GM19328 (cell line): ENCODE measurements around the gene CZIB.

Experiments
- ATAC-seq: cut with Tn5 transposase; IDR thresholded peaks from one replicate; pipeline ENCODE4 v1.9.1; 2021; ENCODE audit warnings: mild to moderate bottlenecking, moderate library complexity; ENCODE audit not compliant: unreplicated experiment

The CZIB gene

DNA sequence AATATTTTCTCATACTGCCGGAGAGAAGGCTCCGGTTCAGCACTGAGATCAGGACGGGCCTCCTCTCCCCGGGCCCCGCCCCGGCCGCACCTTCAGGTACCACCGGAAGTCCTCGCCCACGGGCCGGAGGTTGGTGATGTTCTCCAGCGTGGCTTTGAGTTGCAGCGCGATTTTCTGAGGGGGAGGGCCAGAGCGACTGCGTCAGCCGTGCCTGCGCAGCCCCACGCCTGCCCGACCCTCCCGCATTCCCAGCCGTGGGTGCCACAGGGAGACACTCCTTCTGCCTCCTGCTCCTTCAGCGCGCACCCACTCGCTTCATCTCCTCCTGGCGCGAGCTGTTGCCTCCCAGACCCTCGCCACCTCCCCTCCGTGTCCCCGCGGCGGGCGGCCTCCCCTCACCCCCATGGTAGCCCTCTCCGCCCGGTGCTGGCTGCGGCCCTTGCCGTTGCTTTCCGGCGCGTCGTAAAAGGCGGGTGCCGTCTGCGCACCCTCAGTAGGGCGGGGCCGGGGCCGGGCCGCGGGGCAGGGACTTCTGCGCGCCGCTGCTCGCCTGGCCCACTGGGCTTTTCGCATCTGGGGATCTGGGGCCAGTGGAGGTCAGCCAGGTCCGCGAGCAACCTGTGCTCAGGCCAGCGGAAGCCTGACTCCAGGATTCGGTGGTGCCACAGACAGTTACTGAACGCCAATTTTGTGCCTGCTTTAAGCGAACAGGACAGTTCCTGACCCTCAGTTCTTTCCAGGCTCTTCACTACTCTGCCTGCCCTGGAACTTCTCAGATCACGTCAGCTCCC, at the start of gene CZIB:
CZIB (minus strand) TSS at position 464 of the 791 bp plus-strand sequence; CDS start at position 405, 59 bp downstream.
- ATAC-seq, result peak; percentile 89

DNA sequence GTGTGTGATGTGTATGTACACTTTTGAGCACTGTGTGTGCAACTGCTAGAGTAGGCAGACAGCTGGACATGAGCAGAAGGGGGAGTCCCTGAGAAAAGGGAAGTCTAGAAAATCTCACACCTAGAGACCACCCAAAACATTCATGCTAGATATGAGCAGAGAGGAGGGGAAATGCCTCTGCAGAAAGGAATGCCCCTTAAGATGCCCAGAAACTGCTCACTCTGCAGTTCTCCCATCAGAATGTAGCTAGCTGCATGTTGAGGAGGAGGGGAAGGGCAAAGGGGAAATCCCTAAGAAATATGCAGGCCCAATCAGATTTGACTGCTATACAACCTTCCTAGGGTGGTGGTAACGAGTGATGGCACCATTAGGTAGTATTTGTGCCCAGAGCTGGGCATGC, 49.7 kb upstream of the CZIB start:
- ATAC-seq, result no peak

DNA sequence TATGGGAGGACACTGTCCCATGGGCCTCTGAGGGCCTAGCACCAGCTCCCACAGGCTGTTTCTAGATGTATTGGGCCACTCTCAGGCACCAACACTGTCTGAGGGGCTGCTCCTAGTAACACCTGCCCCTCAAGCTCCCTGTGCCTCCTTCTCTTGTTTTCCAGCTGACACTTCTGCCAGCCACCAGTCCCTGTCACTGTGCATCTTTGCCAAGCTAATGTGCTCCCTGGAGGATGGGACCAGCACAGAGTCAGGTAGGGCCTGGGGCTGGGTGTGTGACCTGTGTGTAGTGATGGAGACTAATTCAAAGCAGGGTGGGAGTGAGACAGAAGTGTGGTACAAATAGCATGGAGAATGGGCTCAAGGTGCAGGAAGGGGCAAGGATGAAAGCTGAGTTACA, 47.3 kb upstream of the CZIB start:
- no peak for ATAC-seq

- ATAC-seq, result no peak
Measured at GRCh38 chr1:53266038-53266437, 45.6 kb upstream of the CZIB start.

GRCh38 chr1:53265581-53265980, 45.1 kb upstream of the CZIB start:
- ATAC-seq, result no peak

GRCh38 chr1:53264048-53264447, 43.6 kb upstream of the CZIB start:
- no peak for ATAC-seq

DNA sequence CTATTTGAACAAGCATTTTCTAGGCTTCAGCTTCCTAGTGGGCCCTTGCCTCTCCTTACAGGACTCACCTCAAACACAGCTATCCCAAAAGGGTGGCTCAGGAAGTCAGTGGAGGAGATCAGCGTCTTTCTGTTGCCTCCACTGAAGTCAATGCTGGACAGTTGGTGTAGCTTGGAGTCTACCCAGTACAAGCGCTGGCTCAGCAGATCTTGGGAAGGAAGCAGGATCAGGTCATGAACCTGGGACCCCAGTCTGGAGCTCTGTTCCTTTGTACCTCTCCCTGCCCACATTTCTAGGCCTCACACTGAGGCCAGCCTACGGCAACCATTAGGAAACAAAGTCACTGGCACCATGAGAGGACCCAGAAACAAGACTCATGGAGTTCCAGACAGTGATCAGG, 41.6 kb upstream of the CZIB start:
- ATAC-seq, result no peak

DNA sequence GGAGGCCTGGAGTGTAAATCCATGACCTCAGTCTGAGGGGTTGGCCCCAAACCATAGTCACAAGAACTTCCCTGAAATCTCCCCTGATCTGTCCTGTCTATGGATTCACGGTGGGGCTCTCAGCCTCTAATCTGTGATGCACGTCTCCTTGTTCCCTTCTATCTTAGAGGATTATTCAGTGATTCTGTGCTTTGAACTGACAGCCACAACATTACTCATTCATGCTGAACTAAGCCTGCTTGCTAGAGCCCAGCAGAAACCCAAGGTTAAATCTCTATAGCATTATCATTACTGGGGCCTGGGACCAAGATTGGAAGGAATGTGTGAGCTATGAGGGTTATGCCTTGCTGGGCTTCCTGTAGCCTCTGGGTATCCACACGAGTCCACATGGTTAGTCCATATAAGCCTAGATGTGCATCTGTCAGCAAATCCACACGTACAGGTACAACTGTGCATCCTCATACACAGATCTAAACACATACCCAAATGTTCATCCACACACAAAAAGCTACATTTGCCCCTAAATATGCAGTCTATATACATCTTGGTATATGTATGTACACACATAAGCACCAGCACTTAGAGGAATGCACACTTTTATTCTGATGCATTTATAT, 40.3 kb upstream of the CZIB start:
- no peak for ATAC-seq

- no peak for ATAC-seq
Measured at GRCh38 chr1:53259932-53260331, 39.5 kb upstream of the CZIB start.

DNA sequence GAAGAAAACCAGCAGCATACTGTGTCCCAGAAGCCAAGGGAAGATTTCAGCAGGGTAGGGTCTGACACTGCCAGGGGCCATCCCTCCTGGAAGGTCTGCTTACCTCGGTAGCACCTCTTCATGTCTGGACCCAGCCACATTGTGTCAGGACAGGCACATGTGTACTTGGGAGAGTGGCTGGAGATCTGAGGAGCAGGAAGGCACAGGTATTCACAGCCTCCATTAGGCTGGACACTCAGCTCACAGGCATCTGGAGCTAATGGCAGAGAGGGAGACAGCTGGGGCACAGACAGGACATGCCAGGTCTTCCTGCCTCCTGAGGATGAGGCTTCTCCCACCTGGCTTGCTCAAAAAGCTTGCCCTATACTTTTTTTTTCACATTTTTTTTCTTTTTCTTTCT, 37.8 kb upstream of the CZIB start:
- no peak for ATAC-seq

DNA sequence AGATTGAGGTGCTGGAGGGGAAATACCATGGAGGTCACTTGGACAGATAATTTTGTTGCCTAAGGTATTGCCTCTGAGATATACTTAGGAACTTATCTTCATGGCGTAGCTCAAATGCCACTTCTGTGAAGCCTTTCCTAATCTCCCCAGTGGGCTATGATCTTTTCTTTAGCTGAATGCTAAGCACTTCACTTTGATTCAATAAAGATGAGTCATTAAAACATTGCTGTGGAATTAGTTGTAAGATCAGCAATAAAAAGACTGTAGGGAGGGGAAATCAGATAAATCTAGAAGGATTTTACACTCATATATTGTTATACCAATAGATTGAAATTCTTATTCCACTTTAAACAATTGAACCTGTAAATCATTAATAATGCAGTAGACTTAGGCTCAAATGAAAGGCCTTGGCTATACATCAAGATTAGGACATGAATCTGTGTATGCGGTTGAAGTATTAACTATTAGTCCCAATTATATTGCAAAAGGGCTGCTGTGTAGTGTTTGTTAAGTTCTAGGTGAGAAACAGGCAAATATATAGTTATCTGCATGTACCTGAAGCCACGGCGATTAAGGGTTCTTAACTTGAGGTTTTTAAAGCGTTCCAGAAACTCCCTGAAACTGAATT, 37.1 kb upstream of the CZIB start:
- ATAC-seq, result no peak

GRCh38 chr1:53256511-53257453, 36.3 kb upstream of the CZIB start:
- no peak for ATAC-seq

GRCh38 chr1:53255031-53255430, 34.6 kb upstream of the CZIB start:
- no peak for ATAC-seq

DNA sequence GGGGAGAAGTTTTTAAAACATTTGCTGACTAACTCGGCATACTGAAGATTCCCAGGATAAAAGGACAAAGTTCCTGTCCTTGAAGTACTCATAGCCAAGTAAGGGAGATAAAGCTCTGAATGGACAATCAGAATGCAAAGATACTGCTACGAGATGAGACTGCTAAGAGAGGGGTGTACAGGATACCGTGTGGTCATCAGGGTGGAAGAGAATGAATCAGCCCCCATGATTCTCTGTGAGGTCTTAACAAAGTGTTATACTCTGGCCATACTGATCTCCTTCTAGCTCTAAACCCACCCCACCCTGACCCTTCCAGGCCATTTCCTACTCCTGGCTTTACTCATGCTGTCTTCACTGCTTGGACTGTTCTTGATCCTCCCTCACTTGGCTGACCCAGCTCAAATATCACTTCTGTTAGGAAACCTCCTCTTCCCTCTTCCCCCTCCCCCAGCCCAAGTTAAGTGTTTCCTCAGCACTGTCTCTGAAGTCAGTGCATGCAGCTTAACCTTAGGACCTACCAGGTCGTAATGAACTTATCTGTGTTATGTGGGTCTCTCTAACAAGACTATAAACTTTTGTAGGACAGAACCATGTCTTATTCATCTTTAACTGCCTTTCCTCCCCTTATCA, 33.7 kb upstream of the CZIB start:
- ATAC-seq, result no peak

- no peak for ATAC-seq
Measured at GRCh38 chr1:53250325-53250724, 29.9 kb upstream of the CZIB start.

GRCh38 chr1:53249706-53250105, 29.3 kb upstream of the CZIB start:
- ATAC-seq, result no peak

DNA sequence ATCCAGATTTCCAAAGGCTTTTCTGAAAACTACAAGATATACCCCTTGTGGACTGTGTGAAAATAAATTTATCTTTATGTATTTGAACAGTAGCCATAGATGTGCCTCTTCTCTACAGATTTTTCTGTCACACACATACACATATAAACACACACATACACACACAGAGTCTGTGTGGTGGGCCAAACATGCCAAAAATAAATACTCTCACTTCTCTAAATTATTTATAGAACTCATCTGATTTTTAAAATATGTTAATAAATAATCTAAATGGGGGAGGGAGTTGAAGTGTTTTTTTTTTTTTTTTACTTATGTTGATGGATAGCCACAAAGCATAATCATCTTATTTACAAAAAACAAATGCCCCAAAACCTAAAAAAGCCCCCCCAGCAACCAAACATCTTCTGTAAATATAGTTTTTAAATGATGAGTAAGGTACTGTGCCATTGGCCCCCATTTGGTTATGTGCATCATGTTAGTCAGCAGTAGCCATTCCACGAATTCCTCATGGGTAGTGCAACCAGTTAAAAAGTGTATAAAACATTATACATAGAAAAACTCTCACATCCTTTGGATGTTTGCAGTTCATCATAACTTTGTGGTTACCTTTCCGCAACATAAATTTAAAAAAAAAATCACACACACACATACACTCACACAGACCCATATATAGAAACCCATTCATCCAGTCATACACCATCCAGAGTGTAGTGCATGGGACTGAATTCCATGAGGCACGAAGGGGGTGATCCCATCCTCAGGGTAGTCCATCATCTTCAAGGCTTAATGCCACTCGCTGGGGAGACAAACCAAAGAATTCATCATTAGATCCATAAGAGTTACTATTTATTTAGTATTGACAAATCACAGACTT, 26.1 kb upstream of the CZIB start:
- ATAC-seq, result no peak

DNA sequence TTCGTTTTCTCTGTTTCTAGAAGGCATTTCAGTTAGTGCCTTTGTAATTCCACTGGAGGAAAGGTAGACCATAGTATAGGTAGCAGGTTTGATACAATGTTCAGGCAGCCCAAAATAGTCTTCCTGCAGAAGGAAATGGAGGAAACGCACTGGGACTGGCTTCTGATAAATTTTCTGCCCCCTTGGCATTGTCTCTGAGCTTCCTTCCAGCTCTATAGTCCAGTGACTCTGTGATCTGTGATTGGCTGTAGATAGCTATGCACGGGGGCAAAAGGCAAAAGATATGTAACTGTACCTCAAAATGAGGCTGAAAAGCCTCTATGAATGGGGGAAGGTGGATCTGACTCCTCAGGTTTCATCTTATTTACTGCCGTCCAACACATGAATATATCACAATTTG, 23.7 kb upstream of the CZIB start:
- ATAC-seq, result no peak

DNA sequence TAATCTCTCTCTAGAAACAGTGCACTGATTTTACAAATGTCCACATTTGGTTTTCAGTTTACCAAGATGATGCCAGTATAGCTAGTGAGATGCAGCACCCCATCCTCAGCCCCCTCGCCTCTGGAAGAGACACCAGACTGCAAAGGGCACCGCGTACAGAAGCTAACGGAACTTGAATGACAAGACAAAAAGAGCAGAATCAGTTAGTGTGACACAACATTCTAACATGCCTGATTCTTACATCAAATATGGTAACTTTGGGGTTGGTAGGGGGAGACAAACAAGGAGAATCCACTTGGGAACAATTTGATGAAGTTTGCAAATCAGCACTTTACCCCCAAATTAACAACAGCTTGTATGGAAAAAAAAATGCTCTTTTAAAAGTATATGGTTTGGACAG, 21.9 kb upstream of the CZIB start:
- ATAC-seq, result no peak

DNA sequence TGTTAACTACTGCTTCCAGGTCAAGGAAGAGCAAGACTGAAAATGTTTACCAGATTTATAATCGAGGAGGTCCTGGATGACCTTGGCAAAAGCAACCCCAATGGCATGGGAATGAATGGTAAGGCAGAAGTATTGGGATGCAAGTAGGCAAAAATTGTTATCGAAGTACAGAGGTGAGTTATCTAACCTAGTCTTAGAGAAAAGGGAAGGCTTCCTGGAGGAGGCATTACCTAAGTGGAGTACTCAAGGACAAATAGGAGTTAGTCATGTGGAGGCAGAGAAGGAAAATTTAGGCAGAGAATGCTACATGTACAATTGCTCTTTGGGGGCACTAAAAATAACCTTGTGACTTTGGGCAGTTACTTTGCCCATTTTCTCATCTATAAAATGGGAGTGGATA, 21.4 kb upstream of the CZIB start:
- ATAC-seq, result no peak
